Activated naive CD8-positive, alpha-beta T cell treated with anti-CD3 and anti-CD28 coated beads, Interleukin-2, amount 50 U/mL, for 16 hours (primary cell): ENCODE data around the gene ARL11.

Experiments
- DNase-seq: peaks from one replicate; pipeline ENCODE4 v3.0.0-alpha.2; 2020; ENCODE audit warnings: low read depth, low spot score

Gene ARL11

GRCh38 chr13:49649244-49649962, 21.1 kb downstream of the ARL11 start:
- DNase-seq, result no peak

GRCh38 chr13:49649963-49650312, 21.6 kb downstream of the ARL11 start:
- DNase-seq, result no peak

- DNase-seq, result no peak
These were observed 23.5 kb downstream of the ARL11 start for GRCh38 chr13:49651570-49652354.

- DNase-seq, result no peak
These were observed 24.3 kb downstream of the ARL11 start for GRCh38 chr13:49652355-49653305.

- no peak for DNase-seq
These were observed 25.2 kb downstream of the ARL11 start for GRCh38 chr13:49653478-49653877.

- DNase-seq, result no peak
These were observed 25.7 kb downstream of the ARL11 start for GRCh38 chr13:49654011-49654410.

- DNase-seq, result no peak
These were observed 27.6 kb downstream of the ARL11 start for GRCh38 chr13:49655906-49656305.

GRCh38 chr13:49657241-49657641, 28.9 kb downstream of the ARL11 start:
- no peak for DNase-seq

- no peak for DNase-seq
These were observed 36.3 kb downstream of the ARL11 start for GRCh38 chr13:49664606-49665005.

- no peak for DNase-seq
These were observed 39.5 kb downstream of the ARL11 start for GRCh38 chr13:49667773-49668172.

GRCh38 chr13:49669735-49670309, 41.5 kb downstream of the ARL11 start:
- no peak for DNase-seq

- DNase-seq, result no peak
These were observed 42.5 kb downstream of the ARL11 start for GRCh38 chr13:49670828-49671227.

- no peak for DNase-seq
These were observed 48.4 kb downstream of the ARL11 start for GRCh38 chr13:49676581-49677298.

- no peak for DNase-seq
These were observed 50.0 kb downstream of the ARL11 start for GRCh38 chr13:49678191-49678914.

GRCh38 chr13:49679246-49679645, 50.9 kb downstream of the ARL11 start:
- DNase-seq, result no peak

- no peak for DNase-seq
These were observed 53.6 kb downstream of the ARL11 start for GRCh38 chr13:49681842-49682435.
